ENCODE measurements around the gene TBCEL. TPM values are rescaled to one million over a fixed set of nuclear protein-coding genes. Genes with fewer than 3 reads are reported as not detected.

The TBCEL gene
- total RNA-seq, 2 donors from 2014 or later, result 10.9 to 12.9 TPM

DNA sequence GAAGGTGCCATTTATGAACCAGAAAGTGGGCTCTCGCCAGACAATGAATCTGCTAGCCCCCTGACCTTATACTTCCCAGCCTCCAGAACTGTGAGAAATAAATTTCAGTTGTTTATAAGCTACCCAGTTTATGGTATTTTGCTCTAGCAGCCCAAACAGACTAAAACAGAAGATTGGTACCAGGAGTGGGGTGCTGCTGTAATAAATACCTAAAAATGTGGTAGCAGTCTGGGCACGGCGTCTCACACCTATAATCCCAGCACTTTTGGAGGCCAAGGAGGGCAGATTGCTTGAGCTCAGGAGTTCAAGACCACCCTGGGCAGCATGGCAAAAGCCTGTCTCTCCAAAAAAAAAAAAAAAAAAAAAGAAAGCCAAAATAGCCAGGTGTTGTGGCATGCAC is 98.4 kb downstream of the TBCEL start:
- ATAC-seq, result no peak
- intact Hi-C loops (cut with DNase I, micrococcal nuclease), result no loop called here
- no peak for DNase-seq

- DNase-seq (no peak), ATAC-seq (no peak)
- intact Hi-C loops (cut with DNase I, micrococcal nuclease), result no loop called here
Observed at GRCh38 chr11:121123496-121124069, 99.7 kb downstream of the TBCEL start.

DNA sequence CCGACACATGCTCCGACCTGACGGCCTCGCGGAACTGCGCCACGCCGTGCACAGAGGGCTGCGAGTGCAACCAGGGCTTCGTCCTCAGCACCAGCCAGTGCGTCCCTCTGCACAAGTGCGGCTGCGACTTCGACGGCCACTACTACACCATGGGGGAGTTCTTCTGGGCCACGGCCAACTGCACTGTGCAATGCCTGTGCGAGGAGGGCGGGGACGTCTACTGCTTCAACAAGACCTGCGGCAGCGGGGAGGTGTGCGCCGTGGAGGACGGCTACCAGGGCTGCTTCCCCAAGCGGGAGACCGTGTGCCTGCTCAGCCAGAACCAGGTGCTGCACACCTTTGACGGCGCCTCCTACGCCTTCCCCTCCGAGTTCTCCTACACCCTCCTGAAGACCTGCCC is 103.9 kb downstream of the TBCEL start:
- intact Hi-C loops (cut with DNase I, micrococcal nuclease), result no loop called here
- ATAC-seq (no peak), DNase-seq (no peak)

GRCh38 chr11:121129362-121130340 is 105.7 kb downstream of the TBCEL start:
- ATAC-seq (no peak), DNase-seq (no peak)
- intact Hi-C loops (cut with DNase I, micrococcal nuclease), result no loop called here

DNA sequence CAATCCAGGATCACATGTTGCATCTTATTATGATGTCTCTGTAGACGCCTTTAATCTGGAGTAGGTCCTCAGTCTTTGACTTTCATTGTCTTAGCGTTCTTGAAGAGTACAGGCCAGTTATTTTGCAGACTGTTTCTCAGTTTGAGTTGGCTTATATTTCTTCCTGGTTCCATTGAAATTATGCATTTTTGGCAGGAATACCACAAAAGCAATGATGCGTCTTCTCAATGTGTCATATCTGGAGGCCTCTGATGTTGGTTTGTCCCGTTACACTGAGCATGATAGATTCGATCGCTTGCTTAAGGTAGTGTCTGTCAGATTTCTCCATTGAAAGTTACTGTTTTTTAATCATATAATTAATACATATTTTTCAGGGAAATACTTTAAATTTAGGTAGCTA is 107.8 kb downstream of the TBCEL start:
- intact Hi-C loops (cut with DNase I, micrococcal nuclease), result no loop called here
- ATAC-seq, result no peak

DNA sequence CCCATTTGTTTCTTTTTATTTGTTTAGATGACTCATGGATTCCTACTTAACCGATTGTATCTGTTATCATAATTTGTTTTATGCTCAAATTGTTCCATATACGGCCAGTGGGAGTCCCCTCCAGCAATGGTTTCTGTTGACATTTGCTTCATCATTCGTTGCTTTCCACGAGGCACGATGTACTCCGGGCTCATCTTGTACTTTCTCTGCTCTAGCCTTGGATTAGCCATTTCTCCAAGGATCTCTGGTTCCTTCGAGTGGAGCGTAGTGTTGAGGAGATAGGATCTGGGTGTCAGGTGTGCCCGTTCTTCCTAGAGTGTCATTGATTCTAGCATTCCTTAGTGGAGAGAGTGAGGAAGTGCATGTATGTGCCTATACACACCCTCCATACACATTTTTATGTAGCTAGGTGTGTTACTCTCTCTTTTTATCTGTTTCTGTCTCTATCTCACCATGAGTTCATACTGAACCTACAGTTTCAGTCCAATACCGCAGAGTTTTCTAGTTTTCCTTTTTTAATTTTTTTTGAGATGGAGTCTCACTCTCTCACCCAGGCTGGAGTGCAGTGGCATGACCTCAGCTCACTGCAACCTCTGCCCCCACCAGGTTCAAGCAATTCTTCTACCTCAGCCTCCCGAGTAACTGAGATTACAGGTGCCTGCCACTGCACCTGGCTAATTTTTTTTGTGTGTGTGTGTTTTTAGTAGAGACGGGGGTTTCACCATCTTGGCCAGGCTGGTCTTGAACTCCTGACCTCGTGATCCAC is 108.5 kb downstream of the TBCEL start:
- no peak for ATAC-seq
- intact Hi-C loops (cut with DNase I, micrococcal nuclease), result no loop called here
- DNase-seq, result no peak

More for the DNA sequence above, 107.8 kb downstream of the TBCEL start:
- no peak for DNase-seq

DNA sequence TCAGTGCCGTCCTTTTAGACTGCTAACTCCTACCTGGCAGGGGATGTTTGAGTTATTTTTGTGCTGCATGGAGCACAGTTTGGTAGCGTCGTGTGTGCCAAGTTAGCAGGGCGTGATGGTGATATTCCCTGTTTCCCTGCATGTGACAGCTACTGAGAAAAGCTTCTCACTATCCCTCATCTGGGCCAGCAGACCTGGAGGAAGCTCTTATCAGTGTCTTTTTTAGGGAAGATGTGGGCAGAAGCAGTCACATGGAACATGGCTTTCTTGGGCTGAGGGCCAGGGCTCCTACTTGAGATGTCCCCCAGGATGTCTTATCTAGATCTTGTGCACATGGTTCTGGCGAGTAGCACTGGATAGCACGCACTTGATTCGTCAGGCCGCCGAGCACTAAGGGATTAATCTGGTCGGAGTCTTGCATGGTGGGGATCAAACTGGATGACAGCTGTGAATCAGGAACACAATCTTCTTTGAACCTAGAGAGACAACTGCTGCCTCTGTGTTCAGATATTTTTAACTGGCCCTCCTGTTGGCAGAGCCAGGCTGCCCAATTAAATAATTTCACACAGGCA is 110.9 kb downstream of the TBCEL start:
- intact Hi-C loops (cut with DNase I, micrococcal nuclease), result no loop called here
- no peak for DNase-seq
- no peak for ATAC-seq

DNA sequence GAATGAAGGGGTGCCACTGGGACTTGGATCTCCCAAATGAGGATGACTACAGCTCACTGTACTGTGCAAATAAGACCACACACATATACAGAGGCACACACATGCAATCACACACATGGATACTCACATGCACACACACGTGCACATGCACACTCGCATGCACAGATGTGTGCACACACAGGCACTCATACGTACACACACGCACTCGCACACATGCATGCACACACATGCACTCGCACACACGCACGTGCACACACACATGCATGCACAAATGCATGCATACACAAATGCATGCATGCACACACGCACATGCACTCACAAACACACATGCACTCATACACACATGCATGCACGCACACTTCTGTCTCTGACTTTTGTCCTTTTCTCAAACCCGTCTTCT is 113.1 kb downstream of the TBCEL start:
- ATAC-seq (no peak), DNase-seq (no peak)
- intact Hi-C loops (cut with DNase I, micrococcal nuclease), result no loop called here

- intact Hi-C loops (cut with DNase I, micrococcal nuclease), result no loop called here
- no peak for DNase-seq
- no peak for ATAC-seq
Observed at GRCh38 chr11:121138259-121138658, 114.4 kb downstream of the TBCEL start.

GRCh38 chr11:121140369-121140768 is 116.5 kb downstream of the TBCEL start:
- no peak for DNase-seq
- intact Hi-C loops (cut with DNase I, micrococcal nuclease), result no loop called here
- no peak for ATAC-seq

Other genes with a start within 250 kb of the TBCEL start
- under 1 TPM; 0.14 to 0.24 TPM for gene TECTA, start 77.1 kb downstream of the TBCEL start, total RNA-seq

All from left colon (tissue), 2 donors.